Naive thymus-derived CD8-positive, alpha-beta T cell (primary cell): ENCODE results near the gene MRGPRF. TPM values are rescaled to one million over a fixed set of nuclear protein-coding genes. Genes with fewer than 3 reads are reported as not detected.
A peak's percentile ranks its signal among the peaks of the same experiment; 100 is the strongest.

Experiments used
- ATAC-seq, 2 donors: fragments of 150-1000 bp; cut with Tn5 transposase in 1 of 2; sonication (Bioruptor Pico), chemical (Tn5 transposase) in 1 of 2; 1 replicate in 1 of 2; 2 replicates in 1 of 2; pipeline ENCODE4 v1.10.0; 2021; ENCODE audit warnings: mild to moderate bottlenecking in 2 of 2, moderate library complexity in 2 of 2
- POLR2A ChIA-PET: fragments of 350-600 bp; sonication (Branson Sonifier 250); formaldehyde crosslinking; loops from one replicate; lab custom pipeline; 2021; ENCODE audit warnings: antibody characterized with exemption; lab: Charles Lee
- DNase-seq, 10 donors: peaks; one replicate each; pipeline versions ENCODE4 v3.0.0 to v3.0.0-alpha.2; 2020 to 2022
- H3K27ac Mint-ChIP-seq, 10 donors: one replicate each; pipeline ENCODE4 v1.8.0; 2020 to 2022; ENCODE audit warnings: mild to moderate bottlenecking in 10 of 10, mixed read lengths in 10 of 10, moderate library complexity in 4 of 10, inconsistent platforms in 1 of 10
- H3K27me3 Mint-ChIP-seq, 5 donors: one replicate each; pipeline ENCODE4 v1.8.0; 2021 to 2022; ENCODE audit warnings: mixed read lengths in 5 of 5
- H3K36me3 Mint-ChIP-seq, 3 donors: one replicate each; pipeline ENCODE4 v1.8.0; 2020 to 2022; ENCODE audit warnings: mixed read lengths in 3 of 3, mild to moderate bottlenecking in 2 of 3, inconsistent platforms in 1 of 3
- H3K4me1 Mint-ChIP-seq, 4 donors: one replicate each; pipeline ENCODE4 v1.8.0; 2021 to 2022; ENCODE audit warnings: mixed read lengths in 4 of 4
- H3K4me3 Mint-ChIP-seq, 10 donors: one replicate each; pipeline ENCODE4 v1.8.0; 2020 to 2022; ENCODE audit warnings: mild to moderate bottlenecking in 10 of 10, mixed read lengths in 10 of 10, moderate library complexity in 6 of 10, inconsistent platforms in 1 of 10
- H3K9me3 Mint-ChIP-seq, 9 donors: one replicate each; pipeline ENCODE4 v1.8.0; 2020 to 2022; ENCODE audit warnings: mixed read lengths in 9 of 9, mild to moderate bottlenecking in 3 of 9, inconsistent platforms in 1 of 9, moderate library complexity in 1 of 9
- polyA plus RNA-seq, 3 donors: library from polyadenylated mRNA; unstranded; fragments of 300-500 nt; fragmentation: Illumina TruSeq; gene quantifications; one replicate each; pipeline ENCODE4 v1.2.3, GENCODE V29; 2021
- total RNA-seq, 8 experiments: library from RNA in 2 of 8; stranded (reverse) in 2 of 8; gene quantifications; one replicate each; pipeline ENCODE4 v1.2.3 and lab custom pipeline; 2021 to 2026

The MRGPRF gene
- total and polyA plus RNA-seq, 5 experiments from 2014 or later = not detected

DNA sequence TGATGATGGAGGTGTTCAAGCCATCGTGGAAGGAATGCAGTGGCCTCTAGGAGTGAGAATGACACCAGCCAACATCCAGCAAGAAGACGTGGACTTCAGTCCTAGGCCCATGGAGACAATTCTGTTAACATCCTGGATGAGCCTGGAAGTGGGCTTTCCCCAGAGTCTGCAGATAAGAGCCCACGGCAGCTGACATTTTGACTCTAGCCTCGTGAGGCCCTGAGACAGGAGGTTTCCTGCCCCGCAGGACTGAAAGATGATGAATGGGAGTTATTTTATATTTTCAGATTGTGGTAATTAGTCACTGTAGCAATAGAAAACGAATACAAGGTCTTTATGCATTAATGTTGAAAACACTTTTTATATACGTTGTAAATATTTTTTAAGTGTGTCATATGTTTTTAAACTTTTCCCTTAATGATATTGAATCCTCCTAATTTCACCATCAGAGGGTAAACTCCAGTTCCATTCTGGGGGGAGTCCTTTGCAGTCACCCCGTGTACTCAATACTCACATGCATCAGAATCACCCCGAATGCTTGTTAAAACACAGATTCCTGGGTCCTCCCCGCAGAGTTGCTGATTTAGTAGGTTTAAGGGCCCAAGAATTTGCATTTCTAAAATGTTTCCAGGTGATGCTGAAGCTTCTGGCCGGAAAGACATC is 35.1 kb upstream of the MRGPRF start:
- Mint-ChIP-seq H3K27me3 (peaks cover 0 to 4% (median 0%) of the 10 kb centered on the region in 5 donors), H3K4me1 (peaks cover 2 to 43% (median 34%) of the 10 kb centered on the region in 4 donors), H3K36me3 (no peaks in the 10 kb centered on the region), H3K4me3 (peak overlapping the region; percentile 64 to 89 (median 80)), H3K27ac (peak overlapping the region in 9 of 10 donors; percentile 31 to 92 (median 89)), H3K9me3 (no peaks in the 10 kb centered on the region)
- ATAC-seq (no peak), DNase-seq (no peak)
- POLR2A ChIA-PET = interaction anchor here (1.8 kb wide), 1 partner anchor 11 kb away, joined by 4 read pairs; no protein-coding TSS in a partner anchor

DNA sequence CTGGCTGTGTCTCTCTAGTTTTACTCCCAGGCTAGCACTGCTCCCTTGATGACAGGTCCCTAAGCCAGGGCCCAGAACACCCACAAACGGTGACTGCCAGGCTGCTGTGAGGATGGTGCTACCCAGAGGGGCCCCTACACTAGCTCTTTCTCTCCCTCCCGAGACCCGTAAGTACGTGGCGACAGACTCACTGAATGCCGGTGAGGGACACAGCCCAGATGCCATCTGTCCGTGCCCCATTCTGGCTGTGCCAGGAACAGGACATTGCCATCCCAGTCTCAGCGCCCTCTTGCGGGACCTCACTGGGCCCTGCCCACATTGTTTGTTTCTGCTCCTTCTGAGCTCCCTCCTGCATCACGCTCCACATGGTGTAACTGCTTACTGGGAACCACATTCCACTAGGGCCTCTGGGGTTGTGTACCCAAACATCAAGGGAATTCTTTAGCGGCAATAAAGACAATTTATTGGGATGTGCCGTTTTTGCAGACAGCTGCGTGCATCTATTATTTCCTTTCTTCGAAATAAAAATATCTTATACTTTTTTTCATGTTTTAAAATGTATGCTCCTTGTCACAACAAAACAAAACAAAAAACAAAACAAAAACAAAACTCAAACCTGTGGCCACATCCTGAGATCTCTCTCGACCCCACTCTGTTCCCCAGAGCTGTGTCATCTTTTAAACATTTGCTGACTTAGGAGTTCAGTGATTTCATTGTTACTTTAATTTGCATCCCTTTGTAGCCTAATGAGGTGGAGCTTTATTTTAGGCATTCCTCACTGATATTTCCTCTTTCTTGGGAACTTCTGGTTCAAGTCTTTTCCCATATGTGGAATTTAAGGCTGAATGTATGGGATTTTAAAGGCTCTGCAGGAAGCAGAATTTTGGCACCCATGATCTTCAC is 31.3 kb upstream of the MRGPRF start:
- Mint-ChIP-seq H3K36me3 (no peaks in the 10 kb centered on the region), H3K27ac (no peak overlapping the region), H3K4me3 (no peak overlapping the region), H3K4me1 (peaks cover 0 to 11% (median 11%) of the 10 kb centered on the region in 4 donors), H3K27me3 (peaks cover 0 to 4% (median 1%) of the 10 kb centered on the region in 5 donors), H3K9me3 (no peaks in the 10 kb centered on the region)
- DNase-seq = no peak
- POLR2A ChIA-PET = no interaction called here
- no peak for ATAC-seq

DNA sequence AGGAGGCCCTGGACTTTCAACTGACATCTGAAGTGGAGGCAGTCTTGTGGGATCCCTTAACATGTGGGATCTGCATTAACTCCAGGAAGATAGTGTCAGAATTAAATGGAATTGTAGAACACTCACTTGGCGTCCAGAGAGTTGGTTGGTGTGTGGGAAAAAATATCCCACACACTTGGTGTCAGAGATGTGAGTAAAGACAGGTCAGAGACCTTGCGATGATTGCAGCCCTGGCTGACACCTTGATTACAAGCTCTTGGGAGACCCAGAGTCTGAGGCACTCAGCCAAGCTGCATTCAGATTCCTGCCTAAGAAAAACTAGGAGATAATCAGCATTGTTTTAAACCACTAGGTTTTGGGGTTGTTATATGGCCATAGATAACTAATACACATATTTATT is 28.5 kb upstream of the MRGPRF start:
- peaks cover 0 to 2% (median under 1%) of the 10 kb centered on the region in 4 donors for H3K4me1 Mint-ChIP-seq
- H3K36me3 Mint-ChIP-seq = no peaks in the 10 kb centered on the region
- H3K9me3 Mint-ChIP-seq = no peaks in the 10 kb centered on the region
- no peak for ATAC-seq
- DNase-seq = no peak
- no peak overlapping the region for H3K27ac Mint-ChIP-seq
- no peak overlapping the region for H3K4me3 Mint-ChIP-seq
- peaks cover 0 to 9% (median 1%) of the 10 kb centered on the region in 5 donors for H3K27me3 Mint-ChIP-seq
- POLR2A ChIA-PET = no interaction called here

DNA sequence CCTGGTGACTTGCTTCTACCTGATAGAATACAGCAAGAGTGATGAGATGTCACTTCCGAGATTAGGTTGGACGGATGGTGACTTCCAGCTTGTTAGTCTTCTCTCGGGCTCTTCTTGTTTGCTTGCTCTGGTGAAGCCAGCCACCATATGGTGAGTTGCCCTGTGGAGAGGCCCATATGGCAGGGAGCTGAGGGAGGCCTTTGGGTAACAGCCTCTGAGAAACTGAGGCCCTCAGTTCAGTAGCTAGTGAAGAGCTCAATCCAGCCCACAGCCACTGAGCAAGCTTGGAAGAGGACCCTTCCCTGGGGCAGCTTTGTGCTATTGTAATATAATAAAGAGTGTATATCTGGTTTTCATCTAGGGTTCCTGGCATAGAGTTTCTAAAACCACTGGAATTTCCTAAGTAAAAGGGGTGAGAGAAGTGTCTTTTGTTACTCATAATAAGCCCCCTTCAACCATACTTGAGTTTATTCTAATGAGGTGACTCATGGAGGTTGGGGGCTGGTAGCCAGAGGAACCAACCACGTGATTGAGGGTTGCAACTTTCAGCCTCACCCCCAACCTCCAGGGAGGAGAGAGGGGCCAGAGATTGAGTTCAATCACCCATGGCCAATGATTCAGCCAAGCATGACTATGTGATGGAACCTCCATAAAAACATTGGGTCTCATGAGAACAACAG is 27.7 kb upstream of the MRGPRF start:
- DNase-seq (no peak), ATAC-seq (no peak)
- Mint-ChIP-seq H3K4me1 (peaks cover 0 to 2% (median under 1%) of the 10 kb centered on the region in 4 donors), H3K27ac (no peak overlapping the region), H3K4me3 (no peak overlapping the region), H3K36me3 (no peaks in the 10 kb centered on the region), H3K9me3 (no peaks in the 10 kb centered on the region), H3K27me3 (peaks cover 0 to 16% (median 4%) of the 10 kb centered on the region in 5 donors)
- POLR2A ChIA-PET = no interaction called here

DNA sequence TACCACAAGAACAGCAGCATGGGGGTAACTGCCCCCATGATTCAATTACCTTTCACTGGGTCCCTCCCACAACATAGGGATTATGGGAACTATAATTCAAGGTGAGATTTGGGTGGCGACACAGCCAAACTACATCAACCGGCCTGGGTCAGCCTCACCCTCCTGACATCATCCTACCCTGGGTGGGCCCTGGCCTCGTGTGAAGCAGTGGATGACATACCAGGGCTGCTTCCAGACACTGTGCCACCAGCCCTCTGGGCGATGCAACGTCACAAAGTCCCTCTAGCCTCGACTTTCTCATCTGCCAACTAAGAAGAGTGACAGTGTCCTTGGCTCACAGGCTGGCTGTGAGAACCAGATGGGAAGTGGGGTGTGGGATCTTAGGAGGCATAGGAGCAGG is 27.0 kb upstream of the MRGPRF start:
- Mint-ChIP-seq H3K9me3 (no peaks in the 10 kb centered on the region), H3K27me3 (peaks cover 0 to 16% (median 3%) of the 10 kb centered on the region in 5 donors), H3K4me3 (no peak overlapping the region), H3K36me3 (no peaks in the 10 kb centered on the region), H3K27ac (no peak overlapping the region), H3K4me1 (peaks cover 0 to 2% (median under 1%) of the 10 kb centered on the region in 4 donors)
- DNase-seq (no peak), ATAC-seq (no peak)
- POLR2A ChIA-PET = no interaction called here

DNA sequence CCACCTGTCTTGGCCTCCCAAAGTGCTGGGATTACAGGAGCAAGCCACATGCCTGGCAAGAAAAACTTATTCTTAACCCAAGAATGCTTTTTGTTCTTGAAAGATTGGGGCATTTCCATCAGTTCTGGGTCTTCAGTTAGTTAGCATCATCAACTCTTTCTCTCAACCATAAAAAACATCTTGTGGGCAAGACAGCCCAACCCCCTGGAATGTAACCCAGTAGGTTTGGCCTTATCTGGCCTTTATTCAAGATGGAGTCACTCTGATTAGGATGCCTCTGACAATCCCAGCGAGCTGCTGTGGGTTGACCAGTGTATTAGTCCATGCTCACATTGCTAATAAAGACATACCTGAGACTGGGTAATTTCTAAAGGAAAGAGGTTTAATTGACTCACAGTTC is 26.5 kb upstream of the MRGPRF start:
- POLR2A ChIA-PET = no interaction called here
- peak overlapping the region in 2 of 10 donors; percentile 51 to 66 for H3K27ac Mint-ChIP-seq
- peaks cover 1 to 16% (median 2%) of the 10 kb centered on the region in 5 donors for H3K27me3 Mint-ChIP-seq
- H3K4me3 Mint-ChIP-seq = no peak overlapping the region
- H3K4me1 Mint-ChIP-seq = peaks cover 0 to 2% (median 0%) of the 10 kb centered on the region in 4 donors
- H3K9me3 Mint-ChIP-seq = no peaks in the 10 kb centered on the region
- H3K36me3 Mint-ChIP-seq = no peaks in the 10 kb centered on the region
- DNase-seq = no peak
- ATAC-seq = no peak

DNA sequence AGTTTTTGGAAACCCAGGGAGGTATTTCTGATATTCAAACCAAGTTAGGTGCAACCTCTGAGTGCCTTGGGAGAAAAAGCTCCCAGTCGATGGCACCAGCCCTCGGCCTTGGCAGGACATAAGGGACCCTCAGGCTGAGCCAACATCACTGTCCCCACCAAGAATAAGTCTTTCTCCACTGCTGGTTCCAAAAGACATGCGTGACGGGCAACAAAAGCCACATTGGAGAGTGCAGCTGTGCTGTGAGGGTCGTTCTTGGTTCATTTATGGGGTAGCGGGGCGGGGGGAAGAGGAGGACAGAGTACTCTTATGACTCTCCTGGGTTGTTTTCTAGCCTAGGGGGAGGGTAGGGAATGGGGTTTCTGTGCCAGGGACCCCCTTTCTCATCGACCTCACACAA is 24.5 kb upstream of the MRGPRF start:
- POLR2A ChIA-PET = no interaction called here
- Mint-ChIP-seq H3K27me3 (peaks cover 1 to 17% (median 7%) of the 10 kb centered on the region in 5 donors), H3K4me3 (no peak overlapping the region), H3K27ac (no peak overlapping the region), H3K9me3 (no peaks in the 10 kb centered on the region), H3K36me3 (no peaks in the 10 kb centered on the region), H3K4me1 (no peaks in the 10 kb centered on the region)
- DNase-seq = no peak
- ATAC-seq = no peak

DNA sequence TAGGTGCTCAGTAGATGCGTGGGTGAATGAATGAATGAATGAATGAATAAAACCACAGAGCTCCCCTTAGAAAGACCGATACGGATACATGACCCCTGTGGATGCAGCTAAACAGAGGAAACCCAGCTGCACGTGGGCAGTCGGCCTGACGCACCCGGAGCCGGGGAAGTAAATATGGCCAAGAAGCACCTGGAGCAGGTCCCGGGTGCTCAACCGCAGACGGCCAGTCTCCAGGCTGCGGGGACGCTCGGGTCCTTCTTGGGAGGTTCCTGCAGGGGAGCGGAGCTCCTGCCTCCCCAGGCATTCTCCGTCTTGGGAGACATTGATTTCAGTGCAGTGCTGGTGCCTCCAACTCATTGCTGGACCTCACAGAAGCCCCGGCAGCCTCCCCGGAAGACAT is 24.0 kb upstream of the MRGPRF start:
- DNase-seq (no peak), ATAC-seq (no peak)
- Mint-ChIP-seq H3K27ac (no peak overlapping the region), H3K36me3 (no peaks in the 10 kb centered on the region), H3K27me3 (peaks cover 1 to 16% (median 7%) of the 10 kb centered on the region in 5 donors), H3K4me1 (no peaks in the 10 kb centered on the region), H3K4me3 (no peak overlapping the region), H3K9me3 (no peaks in the 10 kb centered on the region)
- POLR2A ChIA-PET = no interaction called here

DNA sequence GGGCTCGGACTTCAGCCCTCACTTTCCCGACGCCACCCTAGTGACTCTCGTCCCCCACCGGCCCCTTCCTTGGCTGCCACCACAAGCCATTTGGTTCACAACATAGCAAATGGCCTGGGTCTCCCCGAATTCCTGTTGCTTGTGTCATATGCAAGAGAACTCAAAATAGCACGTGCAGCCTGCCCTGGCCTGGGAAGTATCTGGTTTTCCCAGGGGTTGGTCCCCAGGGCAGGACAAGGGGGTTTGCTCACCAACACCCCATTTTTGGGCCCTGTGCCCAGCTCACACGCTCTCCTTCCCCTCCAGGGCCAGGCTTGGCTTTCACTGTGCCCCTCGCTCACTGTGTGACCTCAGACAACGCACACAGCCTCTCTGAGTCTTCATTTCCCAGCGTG is 22.9 kb upstream of the MRGPRF start:
- ATAC-seq = no peak
- Mint-ChIP-seq H3K4me3 (no peak overlapping the region), H3K9me3 (no peaks in the 10 kb centered on the region), H3K4me1 (no peaks in the 10 kb centered on the region), H3K27me3 (peaks cover 1 to 16% (median 7%) of the 10 kb centered on the region in 5 donors), H3K36me3 (no peaks in the 10 kb centered on the region), H3K27ac (peak overlapping the region in 1 of 10 donors; percentile 49)
- DNase-seq = no peak
- POLR2A ChIA-PET = no interaction called here

DNA sequence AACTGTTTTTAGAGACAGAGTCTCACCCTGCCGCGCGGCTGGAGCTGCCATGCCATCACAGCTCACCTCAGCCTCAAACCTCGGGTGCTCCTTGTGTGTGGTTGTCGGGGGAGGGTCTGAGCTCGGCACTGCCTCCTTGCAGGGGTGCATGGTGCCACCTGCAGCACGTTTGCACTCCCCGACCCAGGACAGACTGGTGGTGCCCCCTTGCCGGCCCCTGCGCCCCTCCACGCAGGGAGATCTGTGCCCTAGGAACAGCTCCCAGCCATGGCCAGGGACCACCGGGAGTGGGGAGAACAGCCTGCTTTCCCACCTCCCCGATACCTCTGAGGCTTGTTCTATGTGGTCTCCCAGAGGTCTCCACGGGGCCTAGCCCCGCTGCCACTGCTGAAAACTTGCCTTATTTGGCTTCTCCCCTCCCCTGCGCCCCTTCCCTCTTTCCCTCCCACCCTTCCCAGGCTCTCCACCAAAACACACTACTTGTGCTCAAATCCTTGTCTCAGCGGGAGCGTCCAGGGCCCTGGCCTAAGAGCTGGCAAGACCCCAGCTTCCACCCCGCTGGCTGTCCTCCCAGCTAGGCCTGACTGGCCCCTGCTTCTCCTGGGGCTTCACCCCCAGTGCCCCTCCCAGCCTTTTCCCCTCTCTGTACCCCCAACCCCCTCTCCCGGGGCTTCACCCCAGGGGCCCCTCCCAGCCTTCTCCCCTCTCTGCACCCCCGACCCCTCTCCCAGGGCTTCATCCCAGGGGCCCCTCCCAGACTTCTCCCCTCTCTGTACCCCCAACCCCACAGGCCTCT is 22.3 kb upstream of the MRGPRF start:
- peaks cover 1 to 16% (median 7%) of the 10 kb centered on the region in 5 donors for H3K27me3 Mint-ChIP-seq
- no peak for DNase-seq
- no peaks in the 10 kb centered on the region for H3K36me3 Mint-ChIP-seq
- no peak overlapping the region for H3K4me3 Mint-ChIP-seq
- POLR2A ChIA-PET = no interaction called here
- no peaks in the 10 kb centered on the region for H3K9me3 Mint-ChIP-seq
- H3K27ac Mint-ChIP-seq = no peak overlapping the region
- peaks cover 0 to under 1% (median 0%) of the 10 kb centered on the region in 4 donors for H3K4me1 Mint-ChIP-seq
- no peak for ATAC-seq

DNA sequence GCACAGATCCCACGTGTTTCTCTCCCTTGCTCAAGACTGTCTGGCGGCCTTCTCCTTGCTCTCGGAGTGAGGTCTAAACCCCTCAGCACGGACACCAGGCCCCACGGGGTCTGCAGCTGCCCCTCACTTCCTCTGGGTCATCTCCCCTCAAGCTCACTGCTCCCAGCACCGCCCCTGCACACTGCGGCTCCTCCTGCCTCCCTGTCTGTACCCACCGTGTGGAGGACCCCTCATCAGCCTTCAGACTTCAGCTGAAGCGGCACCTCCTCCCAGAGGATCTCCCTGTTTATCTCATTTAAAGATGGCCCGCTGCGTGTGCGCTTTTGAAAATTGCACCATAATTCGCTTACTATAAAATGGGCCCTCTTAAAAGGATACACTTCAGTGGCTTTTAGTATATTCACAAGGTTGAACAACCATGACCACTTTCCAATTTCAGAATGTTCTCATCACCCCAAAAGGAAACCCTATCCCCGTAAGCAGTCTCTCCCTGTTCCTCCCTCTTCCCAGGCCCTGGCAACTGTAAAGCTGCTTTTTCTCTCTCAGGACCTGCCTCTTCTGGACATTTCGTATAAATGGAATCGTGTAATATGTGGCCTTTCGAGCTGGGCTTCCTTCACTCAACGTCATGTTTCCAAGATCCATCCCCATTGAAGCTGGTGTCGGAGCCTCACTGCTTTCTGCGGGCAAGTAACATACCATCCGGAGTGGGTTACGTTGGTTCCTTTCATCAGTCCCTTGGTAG is 21.2 kb upstream of the MRGPRF start:
- H3K4me3 Mint-ChIP-seq = no peak overlapping the region
- peaks cover 0 to 1% (median 0%) of the 10 kb centered on the region in 4 donors for H3K4me1 Mint-ChIP-seq
- H3K27ac Mint-ChIP-seq = no peak overlapping the region
- no peaks in the 10 kb centered on the region for H3K36me3 Mint-ChIP-seq
- no peak for ATAC-seq
- H3K9me3 Mint-ChIP-seq = no peaks in the 10 kb centered on the region
- peaks cover 1 to 16% (median 7%) of the 10 kb centered on the region in 5 donors for H3K27me3 Mint-ChIP-seq
- POLR2A ChIA-PET = no interaction called here
- no peak for DNase-seq
